Left lobe of liver (tissue), 2 donors: ENCODE results near the gene ADD1. TPM values are rescaled to one million over a fixed set of nuclear protein-coding genes. Genes with fewer than 3 reads are reported as not detected.

Experiments used
- ATAC-seq: fragments of 200-7000 bp; cut with Tn5 transposase; one replicate; pipeline ENCODE4 v1.9.1; 2020; ENCODE audit warnings: mild to moderate bottlenecking, moderate library complexity
- DNase-seq: peaks from one replicate; pipeline ENCODE4 v3.0.0-alpha.2; 2020; ENCODE audit warnings: low spot score
- total RNA-seq: library from RNA; stranded (reverse); gene quantifications from one replicate; pipeline ENCODE4 v1.2.1, GENCODE V29; 2021
- donor health status: DM: no; HTN: no; CAD: no; lungs with moderate emphysema.
- donor health status: DM: no; HTN: yes; CAD: no.

Gene ADD1
- 113 TPM for total RNA-seq

- ATAC-seq (peak; percentile 95), DNase-seq (peak; percentile 97)
Observed at GRCh38 chr4:2843263-2843940, at the start of gene ADD1. TSS of gene ADD1 (plus strand) at chr4:2843844. CDS start at chr4:2875916, 32,072 bp downstream.

- ATAC-seq: peak; percentile 40
- peak; percentile 92 for DNase-seq
Observed at GRCh38 chr4:2794486-2795299, 49.0 kb upstream of the ADD1 start.

- no peak for ATAC-seq
- DNase-seq: peak; percentile 52
Observed at GRCh38 chr4:2795300-2795892, 48.2 kb upstream of the ADD1 start.

- ATAC-seq (no peak), DNase-seq (peak; percentile 50)
Observed at GRCh38 chr4:2795893-2796848, 47.5 kb upstream of the ADD1 start.

GRCh38 chr4:2796849-2797544 lies 46.6 kb upstream of the ADD1 start:
- peak; percentile 26 for ATAC-seq
- peak; percentile 73 for DNase-seq

- peak; percentile 71 for DNase-seq
- ATAC-seq: peak; percentile 8
Observed at GRCh38 chr4:2797545-2798305, 45.9 kb upstream of the ADD1 start.

GRCh38 chr4:2798399-2799223 lies 45.0 kb upstream of the ADD1 start:
- no peak for ATAC-seq

GRCh38 chr4:2799224-2799911 lies 44.3 kb upstream of the ADD1 start:
- DNase-seq (peak; percentile 47), ATAC-seq (no peak)

More at GRCh38 chr4:2798399-2799223, 45.0 kb upstream of the ADD1 start:
- peak; percentile 57 for DNase-seq

- peak; percentile 46 for DNase-seq
Observed at GRCh38 chr4:2799971-2800690, 43.5 kb upstream of the ADD1 start.

GRCh38 chr4:2800691-2801596 lies 42.7 kb upstream of the ADD1 start:
- peak; percentile 66 for DNase-seq

More at GRCh38 chr4:2799971-2800690, 43.5 kb upstream of the ADD1 start:
- ATAC-seq: no peak

GRCh38 chr4:2802618-2803531 lies 40.8 kb upstream of the ADD1 start:
- DNase-seq: peak; percentile 45
- ATAC-seq: no peak

More at GRCh38 chr4:2800691-2801596, 42.7 kb upstream of the ADD1 start:
- ATAC-seq: peak; percentile 9

GRCh38 chr4:2803624-2804448 lies 39.8 kb upstream of the ADD1 start:
- no peak for ATAC-seq

GRCh38 chr4:2804449-2804972 lies 39.1 kb upstream of the ADD1 start:
- ATAC-seq: no peak
- DNase-seq: no peak

More at GRCh38 chr4:2803624-2804448, 39.8 kb upstream of the ADD1 start:
- DNase-seq: peak; percentile 54
